A673 (cell line): ENCODE data around the gene PLCB4. TPM values are rescaled to one million over a fixed set of nuclear protein-coding genes. Genes with fewer than 3 reads are reported as not detected.

Experiments
- BruUV-seq: library from RNA; stranded (reverse); fragments of 400-500 nt; replicated peaks from 2 replicates; lab custom pipeline; 2021; lab: Mats Ljungman, UMichigan
- CTCF ChIA-PET: fragments of 300-600 bp; sonication (Branson Sonifier 250); formaldehyde crosslinking; loops from one replicate; lab custom pipeline; 2022; ENCODE audit warnings: antibody characterized with exemption; lab: Charles Lee
- POLR2A ChIA-PET: fragments of 300-600 bp; sonication (Branson Sonifier 250); formaldehyde crosslinking; loops from one replicate; lab custom pipeline; 2022; ENCODE audit warnings: antibody characterized with exemption; ENCODE audit not compliant: low non-redundant PET; lab: Charles Lee
- DNase-seq: peaks from one replicate; pipeline ENCODE4 v3.0.0-alpha.2; 2015; ENCODE audit warnings: low spot score
- H3K27ac ChIP-seq: fragments of 200-600 bp; sonication (generic); 2 replicates; pipeline ENCODE4 v1.5.1; 2016; ENCODE audit warnings: mixed run types, low read depth, mild to moderate bottlenecking, mixed read lengths, antibody characterized with exemption, low read length; ENCODE audit not compliant: poor library complexity, severe bottlenecking
- H3K27me3 ChIP-seq: fragments of 200-600 bp; sonication (generic); replicated peaks from 2 replicates; pipeline ENCODE4 v1.6.1; 2017; ENCODE audit warnings: mixed run types, low read depth, mild to moderate bottlenecking, mixed read lengths, antibody characterized with exemption, low read length; ENCODE audit not compliant: insufficient read depth, poor library complexity
- H3K36me3 ChIP-seq: fragments of 200-600 bp; sonication (generic); 2 replicates; pipeline ENCODE4 v1.6.1; 2016; ENCODE audit warnings: mixed run types, mild to moderate bottlenecking, mixed read lengths, antibody characterized with exemption, low read length; ENCODE audit not compliant: insufficient read depth, poor library complexity, severe bottlenecking
- H3K4me1 ChIP-seq: fragments of 200-600 bp; sonication (generic); 2 replicates; pipeline ENCODE4 v1.6.1; 2017; ENCODE audit warnings: mixed run types, mild to moderate bottlenecking, mixed read lengths, antibody characterized with exemption, low read length; ENCODE audit not compliant: insufficient read depth, poor library complexity, severe bottlenecking
- H3K4me3 ChIP-seq: fragments of 200-600 bp; sonication (generic); 2 replicates; pipeline ENCODE4 v1.5.1; 2016; ENCODE audit warnings: low read depth, mixed run types, mild to moderate bottlenecking, mixed read lengths, low read length; ENCODE audit not compliant: poor library complexity, severe bottlenecking
- H3K9me3 ChIP-seq: fragments of 200-600 bp; sonication (generic); 2 replicates; pipeline ENCODE4 v1.6.1; 2016; ENCODE audit warnings: mixed run types, low read depth, mild to moderate bottlenecking, mixed read lengths, antibody characterized with exemption, low read length; ENCODE audit not compliant: poor library complexity, severe bottlenecking
- EZH2 ChIP-seq: fragments of 200-600 bp; sonication (generic); IDR thresholded peaks from 2 replicates; pipeline ENCODE4 v1.6.1; 2017; ENCODE audit warnings: borderline replicate concordance, low read depth, mild to moderate bottlenecking, mixed read lengths, antibody characterized with exemption, low read length; ENCODE audit not compliant: poor library complexity, severe bottlenecking
- intact Hi-C: fragments of 100-400 bp; cut with micrococcal nuclease; formaldehyde crosslinking; loops from one replicate; pipeline ENCODE4 v1.10.0; 2022; ENCODE audit not compliant: unreplicated experiment
- total RNA-seq: library from RNA; stranded (reverse); gene quantifications from 2 replicates; pipeline ENCODE4 v1.2.3, GENCODE V29; 2021
- TF ChIP-seq, protein P1 (sequence below): fragments of 300-800, 200-600 bp; sonication (generic); conservative IDR thresholded peaks from 2 replicates; pipeline ENCODE4 v1.5.1; 2017; ENCODE audit warnings: low read depth, mild to moderate bottlenecking, antibody characterized with exemption, low read length, moderate library complexity, mixed read lengths

PLCB4 gene
- total RNA-seq, 1 experiment from 2014 or later: 6.2 TPM

DNA sequence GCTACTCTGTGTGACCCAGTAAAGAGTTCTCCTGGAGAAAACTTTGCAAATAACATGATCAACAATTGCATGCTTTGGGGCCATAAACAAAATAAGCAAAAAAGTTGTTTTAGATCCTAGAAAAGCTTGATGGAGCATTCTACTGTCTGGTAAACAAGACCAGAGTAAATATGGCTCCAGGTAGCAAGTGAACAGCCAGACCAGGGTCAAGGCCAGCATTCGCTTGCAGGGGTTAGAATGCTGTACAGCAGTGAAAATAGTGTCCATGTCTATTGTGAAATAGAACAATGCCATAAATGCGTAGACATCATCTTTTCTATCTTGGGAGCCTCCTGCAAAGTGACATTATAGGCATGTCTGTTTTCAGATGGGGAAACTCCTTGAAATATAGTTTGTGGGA is 216.7 kb downstream of the PLCB4 start:
- POLR2A ChIA-PET: no interaction called here
- no peaks in the 10 kb centered on the region for H3K9me3 ChIP-seq
- no peak overlapping the region for H3K4me3 ChIP-seq
- no peaks in the 10 kb centered on the region for H3K36me3 ChIP-seq
- CTCF ChIA-PET: no interaction called here
- no peak for DNase-seq
- H3K27me3 ChIP-seq: no peaks in the 10 kb centered on the region
- H3K4me1 ChIP-seq: peaks cover 5% of the 10 kb centered on the region
- intact Hi-C loops: no loop called here
- BruUV-seq: no TSS peak
- TF ChIP-seq EZH2: no peak
- TF ChIP-seq, protein P1, sequence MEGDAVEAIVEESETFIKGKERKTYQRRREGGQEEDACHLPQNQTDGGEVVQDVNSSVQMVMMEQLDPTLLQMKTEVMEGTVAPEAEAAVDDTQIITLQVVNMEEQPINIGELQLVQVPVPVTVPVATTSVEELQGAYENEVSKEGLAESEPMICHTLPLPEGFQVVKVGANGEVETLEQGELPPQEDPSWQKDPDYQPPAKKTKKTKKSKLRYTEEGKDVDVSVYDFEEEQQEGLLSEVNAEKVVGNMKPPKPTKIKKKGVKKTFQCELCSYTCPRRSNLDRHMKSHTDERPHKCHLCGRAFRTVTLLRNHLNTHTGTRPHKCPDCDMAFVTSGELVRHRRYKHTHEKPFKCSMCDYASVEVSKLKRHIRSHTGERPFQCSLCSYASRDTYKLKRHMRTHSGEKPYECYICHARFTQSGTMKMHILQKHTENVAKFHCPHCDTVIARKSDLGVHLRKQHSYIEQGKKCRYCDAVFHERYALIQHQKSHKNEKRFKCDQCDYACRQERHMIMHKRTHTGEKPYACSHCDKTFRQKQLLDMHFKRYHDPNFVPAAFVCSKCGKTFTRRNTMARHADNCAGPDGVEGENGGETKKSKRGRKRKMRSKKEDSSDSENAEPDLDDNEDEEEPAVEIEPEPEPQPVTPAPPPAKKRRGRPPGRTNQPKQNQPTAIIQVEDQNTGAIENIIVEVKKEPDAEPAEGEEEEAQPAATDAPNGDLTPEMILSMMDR: no peak
- no peak overlapping the region for H3K27ac ChIP-seq

DNA sequence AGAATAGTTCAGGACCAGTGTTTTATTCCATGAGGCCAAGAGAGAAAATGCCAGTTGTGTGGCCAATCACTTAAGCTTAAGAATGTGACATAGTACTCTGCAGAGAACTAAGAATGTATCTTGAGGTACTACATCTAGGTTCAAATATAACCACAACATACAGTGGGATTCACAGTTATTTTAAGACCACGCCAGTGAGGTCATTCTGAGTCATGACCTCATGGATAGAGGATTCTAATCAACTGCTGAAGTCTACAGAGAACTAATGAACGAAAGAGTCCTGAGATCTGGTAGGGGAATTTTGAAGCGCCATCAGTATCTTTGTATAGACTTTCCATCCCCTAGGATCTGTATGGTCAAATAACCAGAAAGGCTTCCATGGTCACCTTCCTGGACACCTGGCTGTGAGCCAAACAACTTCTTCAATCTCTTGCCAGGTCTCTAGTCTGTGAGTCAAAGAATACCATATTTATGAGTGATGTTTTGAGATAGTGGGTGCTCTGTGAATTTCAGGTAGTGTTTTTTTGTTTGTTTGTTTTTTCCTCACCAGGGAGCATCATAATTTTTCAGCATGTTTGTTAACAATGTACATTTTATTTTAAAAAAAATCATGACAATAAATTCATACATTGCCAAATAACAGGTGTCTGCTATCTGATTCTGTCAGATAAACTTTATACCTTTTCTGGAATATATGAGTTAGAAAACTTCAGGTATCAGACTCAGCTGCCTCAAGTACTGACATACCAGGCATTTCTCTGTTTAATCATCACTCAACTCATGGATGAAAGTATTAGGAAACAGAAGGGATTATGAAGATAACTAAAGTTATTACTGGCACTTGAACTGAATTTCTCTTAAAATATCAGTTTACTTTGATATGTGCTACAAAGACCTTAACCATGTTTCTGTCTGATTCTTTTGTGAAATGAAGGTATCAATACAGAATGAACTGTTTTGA is 217.9 kb downstream of the PLCB4 start:
- H3K9me3 ChIP-seq: no peaks in the 10 kb centered on the region
- H3K27me3 ChIP-seq: no peaks in the 10 kb centered on the region
- H3K4me3 ChIP-seq: no peak overlapping the region
- intact Hi-C loops: no loop called here
- H3K4me1 ChIP-seq: no peaks in the 10 kb centered on the region
- POLR2A ChIA-PET: no interaction called here
- CTCF ChIA-PET: no interaction called here
- BruUV-seq: no TSS peak
- TF ChIP-seq EZH2: no peak
- TF ChIP-seq, protein P1: no peak
- no peak for DNase-seq
- H3K27ac ChIP-seq: no peak overlapping the region
- H3K36me3 ChIP-seq: no peaks in the 10 kb centered on the region

DNA sequence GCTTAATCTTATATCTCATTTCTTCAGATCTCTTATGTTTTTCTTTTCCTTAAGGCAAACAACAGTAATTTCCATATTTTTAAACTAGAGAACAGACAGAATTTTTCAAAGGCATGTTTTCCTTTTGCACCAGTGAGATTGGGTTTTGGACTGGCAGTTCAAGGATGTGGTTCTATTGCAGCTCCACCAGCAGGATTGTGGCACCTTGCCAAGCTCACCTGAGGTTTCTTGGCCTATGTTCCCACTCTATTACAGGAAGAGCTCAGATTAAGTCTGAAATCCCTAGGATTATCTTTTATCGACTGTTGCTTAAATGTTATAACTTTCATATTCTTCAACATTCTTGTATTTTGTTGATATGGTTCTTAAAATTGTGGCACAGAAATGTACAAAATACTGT is 218.9 kb downstream of the PLCB4 start:
- Histone ChIP-seq H3K36me3 (no peaks in the 10 kb centered on the region), H3K27me3 (no peaks in the 10 kb centered on the region), H3K27ac (no peak overlapping the region), H3K4me1 (no peaks in the 10 kb centered on the region), H3K9me3 (no peaks in the 10 kb centered on the region), H3K4me3 (no peak overlapping the region)
- BruUV-seq: no TSS peak
- intact Hi-C loops: no loop called here
- no peak for DNase-seq
- POLR2A ChIA-PET: no interaction called here
- CTCF ChIA-PET: no interaction called here
- TF ChIP-seq EZH2: no peak
- TF ChIP-seq, protein P1: no peak
